GM21515 (cell line): Measurements from ENCODE around the gene RSAD2.

Experiments used
- ATAC-seq: cut with Tn5 transposase; IDR thresholded peaks from one replicate; pipeline ENCODE4 v1.9.1; 2021; ENCODE audit not compliant: unreplicated experiment

The RSAD2 gene

DNA sequence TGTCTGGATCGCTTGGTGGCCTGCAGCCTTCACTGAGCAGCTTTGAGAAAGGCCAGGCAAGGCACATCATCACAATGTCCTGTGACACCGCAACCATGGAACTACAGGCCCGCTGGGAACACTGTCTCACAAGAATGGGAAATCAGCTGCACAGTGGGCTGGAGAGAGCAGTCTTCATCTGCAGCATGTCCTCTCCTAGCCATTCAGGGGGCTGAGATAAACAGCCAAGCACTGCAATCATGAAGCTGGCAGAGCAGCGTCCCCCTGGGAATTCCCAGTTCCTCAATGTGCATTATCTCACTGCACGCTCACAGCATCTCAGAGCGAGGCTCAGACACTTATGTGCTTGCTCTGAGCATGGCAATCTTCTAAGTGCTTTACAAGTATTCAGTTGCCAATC is 13.8 kb upstream of the RSAD2 start:
- no peak for ATAC-seq

DNA sequence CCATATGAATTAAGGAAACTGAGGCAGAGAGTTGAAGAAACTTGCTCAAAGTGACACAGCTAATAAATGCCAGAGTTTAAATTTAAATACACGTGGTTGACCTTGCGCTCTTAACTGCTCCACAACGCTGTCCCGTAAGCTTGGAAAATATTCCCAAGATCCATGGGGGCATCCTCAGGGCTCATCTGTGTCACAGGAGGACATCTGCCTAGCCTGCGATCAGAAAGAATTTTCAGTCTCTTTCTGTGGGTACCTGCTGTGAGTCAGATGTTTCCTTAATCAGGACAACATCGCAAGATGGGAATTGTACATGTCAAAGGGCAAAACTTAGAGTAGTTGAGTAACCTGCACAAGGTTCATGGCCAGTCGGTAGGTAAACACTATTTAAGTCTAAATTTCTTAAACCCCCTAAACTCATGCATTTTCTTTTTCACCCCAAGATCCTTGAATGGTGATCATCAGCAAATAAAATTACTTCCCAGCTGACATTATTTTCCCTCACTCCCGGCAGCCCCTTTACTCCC is 13.3 kb upstream of the RSAD2 start:
- ATAC-seq: no peak

DNA sequence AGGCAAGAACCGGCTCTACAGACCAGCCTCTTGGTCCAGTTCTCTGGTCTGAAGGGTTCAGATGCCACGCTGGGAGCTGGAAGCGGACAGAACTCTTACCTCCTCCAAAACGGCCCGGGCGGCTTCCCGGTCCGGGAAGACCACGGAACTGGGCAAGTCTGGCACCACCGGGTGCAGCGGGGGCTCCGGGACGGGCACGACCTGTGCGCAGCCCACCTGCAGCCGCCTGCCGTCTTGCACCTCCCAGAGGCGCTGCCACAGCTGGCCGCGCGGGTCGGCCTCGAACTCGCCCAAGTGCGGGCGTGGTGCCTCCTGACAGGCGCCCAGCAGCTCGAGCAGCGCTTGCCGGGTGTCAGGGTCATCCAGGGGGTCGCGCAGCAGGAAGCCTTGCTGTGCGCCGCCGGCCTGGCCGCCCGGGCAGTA is 12.6 kb upstream of the RSAD2 start:
- ATAC-seq: peak; percentile 0

DNA sequence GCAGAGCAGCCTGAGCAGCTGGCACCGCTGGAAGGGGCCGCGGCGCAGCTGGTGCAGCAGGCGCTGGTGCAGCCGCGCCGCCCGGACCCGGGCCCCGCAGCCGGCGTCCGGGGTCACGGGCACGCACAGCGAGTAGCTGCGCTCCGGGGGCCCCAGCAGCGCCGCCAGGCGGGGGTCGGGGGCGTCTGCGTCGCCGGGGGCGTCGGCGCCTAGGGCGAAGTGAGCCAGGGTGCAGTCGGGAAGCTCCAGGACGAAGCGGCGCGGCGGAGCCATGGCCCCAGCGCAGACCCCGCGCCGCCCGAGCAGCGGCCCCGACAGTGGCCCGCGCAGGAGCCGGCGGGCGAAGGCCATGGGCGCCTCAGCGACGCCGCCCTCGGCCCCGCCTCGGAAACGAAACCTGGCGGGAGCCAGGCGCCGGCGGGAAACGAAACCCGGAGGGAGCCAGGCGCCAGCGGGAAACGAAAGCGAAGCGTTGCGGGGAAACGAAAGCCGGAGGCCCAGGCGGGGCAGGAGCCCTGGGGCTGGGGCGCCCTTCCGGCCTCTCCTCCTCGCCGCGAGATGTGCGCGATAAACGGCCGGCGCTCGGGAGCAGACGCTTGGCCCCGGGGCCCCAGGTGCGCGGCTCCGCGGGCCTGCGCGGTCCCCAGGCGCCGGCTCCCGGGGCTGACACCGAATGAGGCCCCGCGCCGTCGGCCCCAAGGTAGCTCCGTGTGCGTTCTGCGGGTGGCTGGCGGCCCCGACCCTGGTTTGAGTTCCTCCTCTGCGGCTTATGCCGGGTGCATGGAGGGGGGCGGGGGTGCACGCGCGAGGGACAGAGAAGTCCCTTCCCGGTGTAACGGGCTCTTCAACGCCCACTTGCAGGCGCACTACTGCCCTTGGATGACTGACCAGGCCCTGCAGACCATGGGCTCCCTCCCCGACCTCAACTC is 12.0 kb upstream of the RSAD2 start, which contains the start of gene CMPK2:
TSS of gene CMPK2 (minus strand) at position 562 of the 929 bp plus-strand sequence. CDS start at position 351, 211 bp downstream.
- ATAC-seq: peak; percentile 79

DNA sequence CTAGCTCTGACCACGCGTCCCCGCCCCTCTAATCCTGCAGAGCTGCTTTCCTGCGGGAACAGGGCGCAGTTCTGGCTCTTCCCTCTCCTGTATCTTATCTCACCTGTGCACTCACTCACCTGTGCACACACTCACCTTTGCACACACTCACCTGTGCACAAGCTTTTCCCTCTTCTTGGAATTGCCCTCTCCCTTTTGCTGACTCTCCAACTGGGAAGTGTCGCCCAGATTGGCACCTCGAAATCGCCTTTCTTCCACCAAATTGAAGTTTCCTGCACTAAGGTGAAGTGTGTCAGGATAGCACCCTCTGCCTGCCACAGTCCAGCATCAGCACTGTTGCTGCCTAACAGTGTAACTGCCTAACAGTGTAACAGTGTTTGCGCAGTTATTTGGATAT is 11.3 kb upstream of the RSAD2 start:
- peak; percentile 36 for ATAC-seq

DNA sequence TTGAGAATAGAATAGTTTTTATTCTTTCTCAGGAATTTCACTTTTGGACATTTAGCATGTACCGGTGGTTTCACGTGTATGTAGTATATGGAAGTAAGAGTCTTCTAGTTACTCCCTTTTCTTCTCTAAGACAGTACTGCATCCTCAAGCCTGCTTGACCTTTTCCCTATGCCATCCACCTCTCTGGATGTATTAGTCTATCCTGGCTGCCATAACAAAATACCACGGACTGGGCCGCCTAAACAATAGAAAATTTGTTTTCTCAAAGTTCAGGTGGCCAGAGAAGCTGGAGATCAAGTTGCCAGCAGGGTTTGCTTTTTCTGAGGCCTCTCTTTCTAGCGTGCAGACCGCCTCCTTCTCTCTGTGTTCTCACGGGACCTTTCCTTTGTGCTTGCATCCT is 10.6 kb upstream of the RSAD2 start:
- ATAC-seq: no peak

DNA sequence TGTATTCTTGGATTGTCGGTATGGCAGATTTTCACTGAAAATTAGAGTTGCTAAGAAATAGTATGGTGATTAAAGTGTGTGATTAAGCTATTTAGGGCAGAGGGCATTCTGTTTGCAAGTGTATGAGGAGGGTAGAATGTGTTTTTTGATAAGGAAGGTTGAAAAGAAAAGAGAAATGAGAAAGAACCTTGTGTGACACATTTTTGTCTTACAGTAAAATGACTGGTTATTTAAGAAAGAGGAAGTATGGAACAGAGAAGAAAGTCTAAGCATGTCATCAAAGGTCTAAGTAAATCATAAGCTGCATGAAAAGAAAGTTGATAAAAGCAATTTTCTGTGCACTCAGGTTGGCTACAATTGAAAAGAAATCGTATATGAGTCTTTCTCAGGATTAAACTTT is 5.2 kb upstream of the RSAD2 start:
- ATAC-seq: no peak

DNA sequence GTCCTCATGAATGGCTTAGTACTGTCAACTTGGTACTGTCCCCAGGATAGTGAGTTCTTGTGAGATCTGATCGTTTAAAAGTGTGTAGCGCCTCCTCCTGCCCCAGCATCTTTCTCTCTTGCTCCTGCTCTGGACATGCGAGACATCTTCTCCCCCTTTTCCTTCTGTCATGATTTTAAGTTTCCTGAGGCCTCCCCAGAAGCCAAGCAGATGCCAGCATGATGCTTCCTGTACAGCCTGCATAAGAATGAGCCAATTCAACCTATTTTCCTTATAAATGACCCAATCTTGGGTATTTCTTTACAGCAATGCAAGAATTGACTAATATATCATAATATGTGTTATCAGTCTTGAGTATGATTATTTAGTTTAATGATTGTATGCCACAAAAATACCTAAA is 3.5 kb upstream of the RSAD2 start:
- ATAC-seq: no peak

DNA sequence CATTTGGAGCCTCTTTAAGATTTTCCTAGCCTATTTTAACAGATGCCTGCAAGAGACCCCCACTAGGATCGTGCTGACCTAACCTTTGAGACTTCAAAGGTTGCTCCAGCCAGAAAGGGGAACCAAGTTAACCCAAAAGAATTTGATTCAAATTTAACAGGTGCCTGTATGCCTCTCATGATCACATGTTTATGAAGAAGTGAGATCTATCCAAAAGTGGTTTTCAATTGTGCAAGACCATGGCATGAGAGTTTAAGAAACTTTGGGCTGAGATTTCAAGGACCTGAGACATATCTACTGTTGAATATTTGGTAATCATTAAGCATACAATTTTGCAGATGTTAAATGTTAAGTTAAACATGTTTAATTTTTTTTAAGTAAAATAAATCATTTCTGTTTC is 1.3 kb upstream of the RSAD2 start:
- no peak for ATAC-seq

DNA sequence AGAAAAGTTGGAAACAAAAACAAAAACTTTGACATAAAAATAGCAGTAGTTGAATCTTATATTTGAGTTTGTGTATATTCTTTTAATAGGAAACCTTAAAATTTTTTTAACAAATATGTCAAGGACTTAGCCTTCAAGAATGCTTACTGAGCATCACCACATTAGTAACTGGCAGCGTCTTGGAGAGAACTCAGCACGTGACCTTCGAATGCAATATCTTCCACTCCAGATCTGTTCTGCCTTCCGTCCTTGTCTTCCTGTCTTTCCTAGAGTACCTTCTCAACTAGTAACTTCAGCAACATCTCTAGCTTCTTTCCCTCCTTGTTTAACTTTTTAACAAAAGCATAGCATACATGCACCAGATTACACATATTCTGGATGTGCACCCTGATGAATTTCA is 972 bp downstream of the RSAD2 start:
- no peak for ATAC-seq

DNA sequence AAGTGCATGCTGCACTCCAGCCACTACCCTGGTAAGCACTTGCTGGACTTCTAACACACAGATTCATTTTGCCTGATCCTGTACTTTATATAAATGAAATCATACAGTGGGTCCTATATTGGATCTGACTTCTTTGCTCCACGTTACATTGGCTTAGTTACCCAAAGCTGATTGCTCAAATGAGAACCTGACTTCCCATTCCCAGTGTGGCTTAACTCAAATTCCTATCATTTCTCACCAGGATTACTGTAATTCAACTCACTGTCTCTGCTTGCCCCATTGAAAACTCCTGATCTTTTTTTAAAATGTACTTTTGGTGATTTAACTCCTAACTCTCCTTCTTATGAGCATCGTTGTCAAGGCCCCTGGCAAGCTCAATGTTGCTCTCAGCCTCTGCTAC is 1.4 kb downstream of the RSAD2 start:
- ATAC-seq: no peak

DNA sequence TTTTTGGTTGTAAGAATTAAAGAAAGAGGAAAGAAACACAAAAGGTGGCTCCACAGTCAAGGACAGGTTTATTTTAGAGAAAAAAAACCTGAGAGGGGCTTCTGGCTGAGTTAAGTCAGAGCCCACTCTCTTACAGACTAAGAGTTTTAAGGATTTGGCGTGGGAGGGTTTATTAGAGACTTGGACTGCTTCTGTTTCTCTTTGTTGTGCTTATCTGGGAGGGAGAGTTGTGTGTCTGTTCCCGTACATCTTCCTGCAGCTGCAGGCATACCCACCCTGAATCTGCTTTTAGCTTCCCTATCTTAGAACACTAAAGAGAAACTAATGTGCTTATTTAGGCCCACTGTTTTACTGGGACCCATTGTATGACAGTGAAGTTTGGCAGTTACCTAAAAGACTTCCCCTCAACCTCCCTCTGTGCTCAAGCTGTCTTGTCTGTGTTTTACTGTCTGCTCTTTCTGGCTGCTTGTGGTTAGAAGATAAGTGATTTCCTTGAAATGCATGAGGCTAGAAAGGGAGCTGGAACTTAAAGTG is 2.7 kb downstream of the RSAD2 start:
- no peak for ATAC-seq

DNA sequence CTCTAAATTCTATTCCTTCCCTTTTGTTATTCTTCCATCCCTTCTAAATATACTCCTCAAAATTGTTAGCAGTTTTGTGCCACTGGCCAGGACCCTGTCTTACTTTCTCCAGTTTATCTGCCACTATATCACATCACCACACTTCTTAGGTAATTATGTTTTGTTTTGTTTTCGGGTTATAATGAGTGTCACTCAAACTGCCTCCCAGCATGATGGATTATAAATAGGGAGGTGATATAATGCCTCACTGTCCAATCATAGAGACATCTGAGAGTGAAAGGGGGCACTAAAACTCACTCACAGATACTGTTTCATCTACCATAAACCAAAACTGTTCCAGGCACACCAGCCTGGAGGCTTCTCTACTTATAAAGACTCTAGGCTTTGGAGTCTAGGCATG is 3.5 kb downstream of the RSAD2 start:
- no peak for ATAC-seq

DNA sequence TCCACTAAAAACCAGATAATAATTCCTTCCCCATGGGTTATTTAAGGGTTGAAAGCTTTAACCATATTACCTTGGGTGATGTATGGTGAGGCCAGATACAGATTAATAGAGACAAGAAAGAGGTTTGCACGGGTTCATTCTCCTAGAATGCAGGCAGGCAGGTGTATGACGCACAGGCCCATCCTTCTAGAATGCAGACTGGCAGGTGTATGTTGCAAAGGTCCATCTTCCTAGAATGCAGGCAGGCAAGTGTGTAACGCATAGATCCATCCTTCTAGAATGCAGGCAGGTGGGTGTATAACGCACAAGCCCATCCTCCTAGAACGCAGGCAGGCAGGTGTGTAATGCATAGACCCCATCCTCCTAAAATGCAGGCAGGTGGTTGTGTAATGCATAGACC is 3.9 kb downstream of the RSAD2 start:
- ATAC-seq: no peak

DNA sequence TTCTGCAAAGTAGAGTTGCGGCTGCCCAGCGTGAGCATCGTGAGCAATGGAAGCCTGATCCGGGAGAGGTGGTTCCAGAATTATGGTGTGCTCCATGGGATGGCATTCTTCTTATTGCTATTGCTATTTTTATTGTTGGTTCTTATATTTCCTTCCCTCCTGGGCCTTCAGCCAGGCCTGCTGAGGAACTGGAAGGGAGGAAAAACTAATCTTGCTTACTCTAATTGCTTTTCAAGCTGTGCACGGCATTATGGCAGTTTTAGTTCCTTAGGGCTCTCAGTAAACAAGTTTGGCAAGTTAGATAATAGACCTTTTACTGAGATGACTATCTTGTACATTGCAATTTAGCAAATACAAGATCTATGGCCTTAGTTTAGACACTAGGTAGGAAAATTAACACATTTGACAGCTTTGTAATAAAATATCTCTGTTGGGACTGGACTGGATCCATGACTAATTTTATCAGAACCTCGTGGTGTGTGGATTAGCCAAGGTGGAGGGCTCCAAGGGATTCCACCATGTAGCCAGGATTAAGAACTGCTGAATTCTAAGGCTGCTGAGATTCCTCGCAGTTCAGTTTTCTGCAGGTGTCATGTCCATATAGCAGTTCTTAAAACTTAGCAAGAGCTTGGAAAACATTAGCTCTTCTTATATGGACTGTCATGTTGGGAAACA is 6.0 kb downstream of the RSAD2 start:
- no peak for ATAC-seq

DNA sequence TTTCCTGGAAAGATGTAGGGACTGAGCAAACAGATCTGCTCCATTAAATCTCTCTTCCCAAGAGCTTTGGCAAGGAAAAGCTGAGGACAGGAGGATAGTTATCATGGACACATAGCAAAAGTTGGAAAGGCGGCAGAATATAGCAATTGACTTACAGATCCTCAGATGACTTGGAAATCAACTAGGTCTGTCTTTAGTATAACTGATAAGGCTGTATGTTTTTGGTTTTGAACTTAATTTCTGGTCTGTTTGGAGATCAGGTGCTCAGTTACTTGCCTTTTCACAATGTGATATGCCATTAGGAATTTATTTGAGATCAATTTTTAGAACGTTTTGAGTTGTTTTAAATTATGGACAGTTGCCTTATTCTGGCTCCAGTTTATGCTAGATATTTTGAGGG is 8.0 kb downstream of the RSAD2 start:
- no peak for ATAC-seq

DNA sequence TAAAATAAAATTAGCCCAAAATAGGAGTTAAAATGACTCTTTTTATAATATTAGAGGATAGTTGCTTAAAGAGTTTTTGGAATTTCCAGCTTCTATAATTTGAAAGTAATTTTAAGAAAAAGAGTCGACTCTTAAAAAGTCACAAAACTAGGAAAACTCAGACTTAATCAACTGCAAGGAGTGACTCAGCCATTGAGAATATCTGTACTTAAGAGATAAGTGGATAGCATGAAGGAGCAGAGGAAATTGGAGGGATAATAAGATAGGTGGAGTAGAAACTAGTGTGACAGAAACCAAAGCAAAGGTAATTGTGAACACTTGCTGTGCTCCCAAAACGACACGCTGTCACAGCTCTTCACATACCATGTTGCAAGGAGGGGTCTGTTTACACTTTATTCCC is 8.4 kb downstream of the RSAD2 start:
- ATAC-seq: no peak

DNA sequence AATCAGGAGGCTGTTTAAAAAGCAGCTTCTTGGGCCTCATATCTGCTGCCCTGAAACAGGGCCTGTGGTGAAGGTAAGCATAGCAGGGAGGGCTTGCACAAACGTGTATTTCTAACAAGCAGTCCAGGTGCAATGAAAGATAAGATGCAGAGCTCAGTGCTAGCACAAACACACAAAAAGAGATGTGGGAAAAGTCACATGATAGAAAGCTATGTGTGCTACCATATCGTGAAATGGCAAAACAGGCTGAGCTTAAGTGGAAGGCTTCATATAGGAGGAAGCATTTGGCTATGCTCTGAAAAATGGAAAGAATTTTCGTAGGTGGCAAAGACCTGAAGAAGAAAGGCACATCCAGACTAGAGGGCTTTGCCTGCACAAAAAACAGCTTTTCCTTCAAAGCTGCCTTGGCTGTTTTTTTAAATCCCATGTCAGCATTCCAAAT is 10.2 kb downstream of the RSAD2 start:
- no peak for ATAC-seq

DNA sequence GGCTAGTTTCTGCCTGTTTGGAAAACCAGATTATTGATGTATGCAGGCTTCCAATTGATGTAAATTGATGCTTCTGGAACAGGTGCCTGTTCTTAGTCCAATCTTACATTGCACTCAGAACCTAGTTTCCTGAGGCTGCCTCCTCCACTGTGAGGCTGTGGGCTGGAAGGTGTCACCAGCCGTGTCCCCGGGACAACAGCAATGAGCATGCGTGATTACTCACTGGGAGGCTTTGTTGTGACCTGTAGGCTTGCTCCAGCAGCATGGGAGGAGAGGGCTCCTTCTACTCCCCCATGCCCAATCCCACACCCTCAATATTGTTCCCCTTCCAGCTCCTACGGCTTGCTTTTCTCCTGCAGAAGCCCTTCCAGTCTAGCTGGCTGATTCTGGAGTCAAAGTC is 11.1 kb downstream of the RSAD2 start:
- ATAC-seq: no peak

DNA sequence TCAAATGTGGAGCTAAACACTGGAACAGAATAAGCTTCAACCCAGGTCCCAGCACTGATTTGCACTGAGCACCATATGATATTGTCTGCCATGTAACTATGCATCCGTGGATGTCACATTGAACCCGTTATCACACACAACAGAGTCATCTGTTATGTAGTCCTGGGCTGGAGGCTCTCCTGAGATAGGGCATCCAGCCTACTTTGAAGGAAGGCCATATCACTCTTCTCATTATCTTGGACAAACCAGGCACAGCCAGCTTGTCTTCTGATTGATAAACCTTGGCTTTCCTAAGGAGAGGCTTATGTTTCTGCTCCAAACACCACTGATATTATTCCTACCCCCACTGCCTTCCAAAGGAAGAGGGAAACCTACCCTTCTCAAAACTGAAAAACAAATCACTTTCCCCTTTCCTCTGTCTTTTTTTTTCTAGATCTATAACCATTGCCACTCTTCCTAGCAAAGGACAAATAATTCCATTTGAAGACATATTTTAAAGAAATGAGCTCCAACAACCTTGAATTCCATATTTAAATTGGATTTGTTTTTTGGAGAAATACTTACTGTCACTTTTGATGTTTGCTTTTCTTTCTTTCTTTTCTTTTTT is 16.4 kb downstream of the RSAD2 start:
- ATAC-seq: no peak
